Right renal cortex interstitium (tissue), 3 donors: ENCODE data around the gene PRR7. TPM values are rescaled to one million over a fixed set of nuclear protein-coding genes. Genes with fewer than 3 reads are reported as not detected.

ENCODE experiments used
- DNase-seq, 3 donors: peaks; one replicate each; pipeline ENCODE4 v3.0.0-alpha.2; 2013; ENCODE audit warnings: low read depth in 3 of 3, low spot score in 2 of 3
- polyA plus RNA-seq, 3 donors: library from polyadenylated mRNA; unstranded; fragments of 120-200 nt; gene quantifications; one replicate each; pipeline ENCODE4 v1.2.1, GENCODE V29; 2013; ENCODE audit not compliant: insufficient read length in 3 of 3

Gene PRR7
- polyA plus RNA-seq, 3 donors = 0.95 to 1.1 (median 0.97) TPM

GRCh38 chr5:177449140-177450061, 2.8 kb downstream of the PRR7 start:
- no peak for DNase-seq

GRCh38 chr5:177450667-177451424, 4.2 kb downstream of the PRR7 start:
- no peak for DNase-seq

- no peak for DNase-seq
These were observed 6.3 kb downstream of the PRR7 start for GRCh38 chr5:177452688-177453638.

GRCh38 chr5:177453852-177454396, 7.3 kb downstream of the PRR7 start:
- DNase-seq = no peak

- peak in 1 of 3 donors; percentile 82 for DNase-seq
These were observed 7.9 kb downstream of the PRR7 start for GRCh38 chr5:177454397-177455035.

GRCh38 chr5:177455036-177455660, 8.5 kb downstream of the PRR7 start:
- no peak for DNase-seq

GRCh38 chr5:177455661-177456590, 9.3 kb downstream of the PRR7 start:
- peak in 2 of 3 donors; percentile 77 to 87 for DNase-seq

GRCh38 chr5:177456591-177456964, 10.0 kb downstream of the PRR7 start:
- DNase-seq = no peak

- peak in 2 of 3 donors; percentile 76 to 91 for DNase-seq
These were observed 10.6 kb downstream of the PRR7 start for GRCh38 chr5:177456976-177457851.

GRCh38 chr5:177457852-177458681, 11.5 kb downstream of the PRR7 start:
- no peak for DNase-seq

- no peak for DNase-seq
These were observed 12.3 kb downstream of the PRR7 start for GRCh38 chr5:177458912-177459350.

- no peak for DNase-seq
These were observed 12.7 kb downstream of the PRR7 start for GRCh38 chr5:177459357-177459756.

GRCh38 chr5:177459819-177460628, 13.4 kb downstream of the PRR7 start:
- DNase-seq = no peak

- no peak for DNase-seq
These were observed 15.5 kb downstream of the PRR7 start for GRCh38 chr5:177462021-177462670.

GRCh38 chr5:177465044-177465443, 18.4 kb downstream of the PRR7 start:
- DNase-seq = no peak
